ENCODE data around the gene PRRG2. TPM values are rescaled to one million over a fixed set of nuclear protein-coding genes. Genes with fewer than 3 reads are reported as not detected.

The PRRG2 gene
- total RNA-seq, 1 experiment from 2014 or later: 0.64 TPM

- no TSS peak for BruUV-seq (replicated peaks)
- no peak for TF ChIP-seq TCF7L2 (IDR thresholded peaks at IDR 0.05; ENCODE audit: low read depth, low read length)
- TF ChIP-seq POLR2AphosphoS5 (IDR thresholded peaks at IDR 0.05; ENCODE audit: low read depth, low read length): no peak
- no peak for TF ChIP-seq REST (IDR thresholded peaks at IDR 0.05; ENCODE audit: insufficient read depth in 1 of 2, low read depth in 2 of 2, low read length in 1 of 2)
- no peak for TF ChIP-seq SIN3A (IDR thresholded peaks at IDR 0.05; ENCODE audit: borderline replicate concordance, insufficient read depth, low read depth, low read length)
- TF ChIP-seq CTCF (IDR thresholded peaks at IDR 0.05): no peak
These were observed 57.0 kb downstream of the PRRG2 start for GRCh38 chr19:49637821-49638738.

GRCh38 chr19:49639401-49640112 lies 58.4 kb downstream of the PRRG2 start:
- no peaks in the 10 kb centered on the region for H3K9me3 ChIP-seq (ENCODE audit: control insufficient read depth, insufficient read depth, low read depth, low read length)
- ATAC-seq (no peak), DNase-seq (ENCODE audit: low read depth, low spot score) (no peak)
- TSS peak; percentile 65 for BruUV-seq (replicated peaks)
- in situ Hi-C loops (cut with HindIII; ENCODE audit: low pct_unique_long_range_greater_than_20kb, low sequenced_read_pairs): no loop called here
- ChIA-PET POLR2A (interaction anchor here (0.9 to 1.4 kb wide), 3 partner anchors 8 to 37 kb away, joined by 4 to 5 read pairs (median 4); partner anchors contain the start of gene PRMT1), CTCF (interaction anchor here (0.6 kb wide), 1 partner anchor 22 kb away, joined by 4 read pairs; no protein-coding TSS in a partner anchor)
- peaks cover 4% of the 10 kb centered on the region; the same call in 1 of the 2 replicates for H3K36me3 ChIP-seq (ENCODE audit: control insufficient read depth, insufficient read depth, low read length)
- intact Hi-C loops (cut with micrococcal nuclease; ENCODE audit: unreplicated experiment): no loop called here
- H3K4me1 ChIP-seq (ENCODE audit: control insufficient read depth, insufficient read depth, low read length): peaks cover 16% of the 10 kb centered on the region
- H3K27ac ChIP-seq (ENCODE audit: low read length): peak overlapping the region; percentile 93
- H3K27me3 ChIP-seq (ENCODE audit: control insufficient read depth, insufficient read depth, low read length): no peaks in the 10 kb centered on the region
- TF ChIP-seq CTCF (IDR thresholded peaks at IDR 0.05) (no peak), REST (IDR thresholded peaks at IDR 0.05; ENCODE audit: insufficient read depth in 1 of 2, low read depth in 2 of 2, low read length in 1 of 2) (no peak), TCF7L2 (IDR thresholded peaks at IDR 0.05; ENCODE audit: low read depth, low read length) (no peak), SIN3A (IDR thresholded peaks at IDR 0.05; ENCODE audit: borderline replicate concordance, insufficient read depth, low read depth, low read length) (no peak), POLR2AphosphoS5 (IDR thresholded peaks at IDR 0.05; ENCODE audit: low read depth, low read length) (no peak)
- H3K4me3 ChIP-seq (ENCODE audit: low read depth in 2 of 2, low read length in 2 of 2): peak overlapping the region; percentile 48 to 80

More at GRCh38 chr19:49637821-49638738, 57.0 kb downstream of the PRRG2 start:
- peak; percentile 55 for ATAC-seq
- Histone ChIP-seq H3K9me3 (ENCODE audit: control insufficient read depth, insufficient read depth, low read depth, low read length) (no peaks in the 10 kb centered on the region), H3K27ac (ENCODE audit: low read length) (peak overlapping the region; percentile 93), H3K4me1 (ENCODE audit: control insufficient read depth, insufficient read depth, low read length) (peaks cover 8% of the 10 kb centered on the region), H3K27me3 (ENCODE audit: control insufficient read depth, insufficient read depth, low read length) (no peaks in the 10 kb centered on the region), H3K36me3 (ENCODE audit: control insufficient read depth, insufficient read depth, low read length) (peaks cover 4% of the 10 kb centered on the region; the same call in 1 of the 2 replicates), H3K4me3 (ENCODE audit: low read depth in 2 of 2, low read length in 2 of 2) (peak overlapping the region; percentile 48 to 80)
- ChIA-PET CTCF (no interaction called here), POLR2A (interaction anchor here (0.7 kb wide), 1 partner anchor 129 kb away, joined by 7 read pairs; no protein-coding TSS in a partner anchor)
- no peak for DNase-seq (ENCODE audit: low read depth, low spot score)
- in situ Hi-C loops (cut with HindIII; ENCODE audit: low pct_unique_long_range_greater_than_20kb, low sequenced_read_pairs) (no loop called here), intact Hi-C loops (cut with micrococcal nuclease; ENCODE audit: unreplicated experiment) (no loop called here)
